GM19455 (cell line): ENCODE results near the gene TLE3.

Experiments used
- ATAC-seq: cut with Tn5 transposase; IDR thresholded peaks from one replicate; pipeline ENCODE4 v1.9.1; 2021; ENCODE audit not compliant: unreplicated experiment

The TLE3 gene

DNA sequence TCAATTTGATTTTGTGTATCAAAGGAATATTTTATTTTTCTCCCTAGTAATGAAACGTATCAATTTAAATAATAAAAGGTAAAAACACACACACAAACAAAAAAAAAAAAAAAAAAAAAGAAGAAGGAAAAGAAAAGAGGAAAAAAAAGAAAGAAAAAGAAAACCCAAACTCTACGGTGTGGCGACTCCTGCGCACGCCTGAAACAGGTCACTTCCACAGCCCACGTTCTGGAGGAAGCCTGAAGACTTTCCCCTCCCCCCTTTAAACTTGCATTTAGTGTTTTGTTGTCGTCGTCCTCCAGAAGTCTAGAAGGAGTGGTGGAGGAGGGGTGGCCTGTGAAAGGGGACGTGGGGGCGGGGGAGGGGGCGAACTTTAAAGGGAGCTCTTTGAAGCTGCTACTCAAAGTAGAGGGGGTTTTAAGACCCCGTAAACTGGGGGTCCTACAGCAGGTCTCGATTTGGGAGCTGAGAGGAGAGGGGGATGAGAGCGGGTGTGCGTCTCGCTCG lies 2.3 kb upstream of the TLE3 start:
- no peak for ATAC-seq

DNA sequence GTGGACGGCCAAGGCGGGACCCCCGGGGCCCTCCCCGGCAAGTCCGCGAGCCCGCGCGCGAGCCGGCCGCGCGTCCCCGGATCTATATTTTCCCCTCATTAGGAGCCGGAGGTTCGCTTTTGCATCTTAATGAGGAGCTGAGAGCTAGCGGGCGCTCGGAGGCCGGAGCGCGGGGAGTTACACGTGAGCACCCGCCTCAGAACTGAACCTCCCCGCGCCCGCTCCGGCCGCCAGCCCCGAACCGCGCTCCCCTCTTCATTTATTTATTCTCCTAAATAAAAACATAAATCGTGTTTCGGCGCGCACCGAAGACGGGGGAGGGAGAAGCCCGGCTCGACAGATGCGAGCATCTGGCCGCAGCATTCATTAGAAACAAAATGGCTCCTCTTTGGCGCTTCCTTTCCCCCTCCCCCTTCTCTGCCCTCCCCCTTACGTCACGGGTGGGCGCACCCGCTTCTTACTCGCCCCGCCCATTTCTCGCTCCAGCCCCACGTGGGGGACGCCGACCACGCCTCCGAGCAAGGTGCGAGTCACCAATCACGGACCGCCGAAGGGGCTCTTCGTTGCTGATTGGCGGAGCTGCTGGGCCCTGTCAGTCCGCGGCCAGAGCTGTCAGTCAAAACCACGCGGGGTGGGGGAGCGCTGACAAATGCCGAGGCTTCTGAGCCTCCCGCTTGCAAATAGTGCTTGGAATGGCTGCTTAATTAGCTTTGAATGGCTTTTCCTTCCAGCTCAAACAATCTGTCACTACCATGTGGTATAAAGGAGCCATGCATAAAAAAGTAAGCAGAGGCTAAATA lies 1.6 kb upstream of the TLE3 start:
- peak; percentile 54 for ATAC-seq

DNA sequence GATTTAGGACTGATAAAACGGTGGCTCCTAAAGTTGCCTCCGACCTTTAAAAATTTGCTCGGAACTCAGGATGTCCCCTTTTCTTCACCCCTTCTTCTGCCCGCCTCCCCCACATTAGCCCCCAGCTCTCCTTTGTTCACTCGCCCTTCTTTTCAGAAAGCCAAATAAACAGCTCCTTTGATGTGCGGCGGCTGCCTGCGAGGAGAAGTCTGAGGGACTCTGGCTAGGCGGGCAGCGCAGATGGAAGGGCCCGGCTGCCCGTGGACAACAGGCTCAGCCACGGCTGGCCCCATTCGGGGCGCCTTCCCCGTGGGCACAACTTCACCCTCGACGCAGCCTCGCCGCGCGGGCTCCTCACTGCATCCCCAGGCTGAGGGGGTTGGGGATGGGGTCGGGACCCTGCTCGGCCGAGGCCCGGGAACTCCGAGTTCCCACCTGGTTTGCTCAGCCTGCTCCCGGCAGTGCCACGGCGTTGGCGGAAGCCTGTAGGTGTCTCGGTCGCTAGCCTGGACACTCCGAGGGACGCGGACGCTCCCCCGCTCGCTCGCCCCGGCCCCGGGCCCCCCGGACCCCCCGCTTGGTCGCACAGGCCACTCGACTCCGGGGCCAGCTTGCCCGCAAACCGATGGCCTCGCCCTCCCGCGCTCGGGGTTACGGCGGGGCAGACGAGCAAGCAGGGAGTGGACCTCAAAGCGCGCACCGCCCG lies 897 bp upstream of the TLE3 start:
- ATAC-seq: no peak

- ATAC-seq: no peak
Measured at GRCh38 chr15:70098153-70098460, 390 bp upstream of the TLE3 start.

- ATAC-seq: no peak
Measured at GRCh38 chr15:70097063-70097320, 725 bp downstream of the TLE3 start.

DNA sequence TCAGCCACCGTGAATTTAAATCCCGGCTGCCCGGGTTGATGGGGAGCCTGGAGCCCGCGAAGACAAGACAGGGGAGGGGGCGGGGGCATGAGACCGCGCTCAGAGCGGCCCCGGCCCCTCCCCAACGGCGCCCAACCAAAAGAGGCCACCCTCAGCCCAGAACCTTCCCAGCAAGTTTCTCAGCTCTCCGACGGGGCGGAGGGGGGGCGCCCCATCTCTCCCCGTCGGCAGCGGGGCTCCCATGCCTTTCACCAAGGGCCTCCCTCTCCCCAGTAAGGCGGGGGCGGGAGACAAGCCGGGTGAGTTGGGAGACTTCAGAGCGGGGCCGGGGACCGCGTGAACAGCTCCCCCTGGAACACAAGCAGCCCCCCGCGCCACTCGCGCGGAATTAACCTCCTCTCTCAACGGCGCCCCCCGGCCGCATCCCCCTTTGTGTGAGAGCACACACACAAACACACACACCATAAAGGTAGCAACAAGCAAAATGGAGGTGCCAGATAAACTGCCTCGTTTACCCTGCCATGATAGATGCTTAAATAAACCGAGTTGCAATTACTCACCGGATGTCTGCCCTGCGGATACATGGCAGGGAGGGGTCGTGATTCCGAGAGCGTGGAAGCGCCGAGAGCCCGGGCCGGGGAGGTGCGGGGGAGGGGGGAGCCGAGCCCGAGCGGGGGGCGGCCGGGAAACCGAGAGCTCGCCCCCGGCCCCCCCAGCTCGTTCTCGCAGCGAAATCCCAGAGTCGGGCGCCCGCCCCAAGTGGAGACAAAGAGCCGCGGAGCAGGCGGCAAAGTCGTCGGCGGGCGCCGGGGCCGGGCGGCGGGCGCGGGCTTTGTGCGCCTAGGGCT lies 1.3 kb downstream of the TLE3 start:
- no peak for ATAC-seq

- ATAC-seq: no peak
Measured at GRCh38 chr15:70095408-70096214, 2.1 kb downstream of the TLE3 start.

DNA sequence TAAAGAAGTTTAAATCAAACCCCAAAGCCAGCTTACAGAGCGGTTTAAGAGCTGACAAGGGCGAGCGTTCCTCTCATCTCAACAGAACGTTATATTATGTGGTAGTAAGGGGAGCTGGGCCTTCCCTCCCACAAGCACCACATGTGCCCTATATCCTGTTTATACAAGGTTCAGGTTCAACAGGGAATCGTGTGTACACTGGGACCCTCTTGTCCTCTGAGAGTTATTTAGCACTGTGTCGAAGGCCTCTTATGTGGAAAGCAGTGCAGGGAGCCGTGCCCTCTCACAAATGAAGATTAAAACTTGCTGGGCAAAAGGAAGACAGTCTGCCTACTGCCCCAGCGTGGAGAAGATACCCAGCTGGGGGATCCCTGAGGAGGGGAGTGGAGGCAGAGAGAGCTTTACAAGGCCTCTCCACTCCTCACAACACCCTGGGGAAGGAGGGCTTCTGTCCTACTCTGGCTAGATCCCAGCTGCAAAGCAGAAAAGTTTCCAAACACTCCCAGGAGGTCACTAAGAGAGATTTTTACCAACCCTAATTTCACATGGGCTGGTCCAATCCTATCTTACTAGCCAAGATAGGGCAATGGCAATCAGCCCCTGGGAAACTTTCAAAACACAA lies 2.9 kb downstream of the TLE3 start:
- no peak for ATAC-seq

GRCh38 chr15:70093481-70094319 lies 4.0 kb downstream of the TLE3 start:
- no peak for ATAC-seq

- no peak for ATAC-seq
Measured at GRCh38 chr15:70093070-70093469, 4.6 kb downstream of the TLE3 start.

DNA sequence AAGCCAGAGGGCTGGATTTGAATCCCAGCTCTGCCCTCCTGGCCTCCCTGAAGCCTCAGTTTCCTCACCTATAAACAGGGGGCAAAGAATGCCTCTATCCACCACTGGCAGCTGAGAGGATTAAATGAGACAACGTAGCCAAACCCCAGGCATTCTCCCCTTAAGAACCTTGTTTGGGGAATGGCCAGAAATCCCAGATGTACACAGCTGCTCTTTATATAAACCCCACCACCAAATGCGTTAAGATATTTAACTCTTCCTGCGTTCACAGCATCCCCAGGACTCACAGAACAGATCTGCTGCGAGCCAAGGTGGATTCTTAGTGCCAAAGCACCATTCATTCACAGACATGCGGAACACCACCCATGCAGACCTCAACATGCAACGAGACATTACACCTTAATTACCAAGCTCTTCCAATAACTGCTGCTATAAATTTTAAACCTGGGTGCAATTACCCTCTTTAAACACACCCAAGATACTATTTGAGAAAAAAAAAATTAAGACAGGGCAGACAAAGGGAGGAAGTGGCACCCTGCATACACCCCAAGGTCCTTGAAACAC lies 5.2 kb downstream of the TLE3 start:
- ATAC-seq: no peak

DNA sequence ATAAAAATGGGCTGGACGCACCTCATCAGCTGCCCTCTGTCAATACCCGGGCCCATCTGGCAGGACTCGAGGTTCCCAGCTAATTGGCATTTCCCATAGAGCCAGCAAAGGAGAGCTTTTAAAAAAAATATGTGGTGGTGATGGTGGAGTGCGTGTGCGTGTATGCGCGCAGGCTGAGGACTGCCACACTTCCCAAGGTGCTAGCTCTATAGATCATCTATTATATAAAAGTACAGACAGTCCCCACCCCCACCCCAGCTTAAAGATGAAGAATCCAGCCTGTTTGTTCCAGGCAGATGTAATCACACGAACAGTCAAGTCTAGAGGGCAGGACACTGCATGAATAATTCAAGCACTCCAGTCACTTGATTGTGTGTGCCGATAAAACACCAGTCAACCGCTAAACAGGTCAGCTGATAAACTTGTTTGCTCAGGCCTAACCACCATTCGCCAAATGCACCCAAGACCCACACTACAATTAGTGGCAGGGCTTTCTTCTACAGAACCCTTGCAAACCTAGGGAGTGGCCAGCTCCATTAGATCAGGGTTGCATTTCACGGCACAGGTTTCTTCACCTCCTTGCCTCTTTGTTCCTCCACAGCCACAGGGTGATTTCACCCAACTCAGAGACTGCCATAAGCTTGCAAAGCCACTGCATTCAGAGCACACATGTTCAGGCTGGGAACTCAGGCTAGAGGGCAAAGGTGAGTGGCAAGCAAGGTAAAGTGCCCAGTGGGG lies 5.8 kb downstream of the TLE3 start:
- no peak for ATAC-seq

DNA sequence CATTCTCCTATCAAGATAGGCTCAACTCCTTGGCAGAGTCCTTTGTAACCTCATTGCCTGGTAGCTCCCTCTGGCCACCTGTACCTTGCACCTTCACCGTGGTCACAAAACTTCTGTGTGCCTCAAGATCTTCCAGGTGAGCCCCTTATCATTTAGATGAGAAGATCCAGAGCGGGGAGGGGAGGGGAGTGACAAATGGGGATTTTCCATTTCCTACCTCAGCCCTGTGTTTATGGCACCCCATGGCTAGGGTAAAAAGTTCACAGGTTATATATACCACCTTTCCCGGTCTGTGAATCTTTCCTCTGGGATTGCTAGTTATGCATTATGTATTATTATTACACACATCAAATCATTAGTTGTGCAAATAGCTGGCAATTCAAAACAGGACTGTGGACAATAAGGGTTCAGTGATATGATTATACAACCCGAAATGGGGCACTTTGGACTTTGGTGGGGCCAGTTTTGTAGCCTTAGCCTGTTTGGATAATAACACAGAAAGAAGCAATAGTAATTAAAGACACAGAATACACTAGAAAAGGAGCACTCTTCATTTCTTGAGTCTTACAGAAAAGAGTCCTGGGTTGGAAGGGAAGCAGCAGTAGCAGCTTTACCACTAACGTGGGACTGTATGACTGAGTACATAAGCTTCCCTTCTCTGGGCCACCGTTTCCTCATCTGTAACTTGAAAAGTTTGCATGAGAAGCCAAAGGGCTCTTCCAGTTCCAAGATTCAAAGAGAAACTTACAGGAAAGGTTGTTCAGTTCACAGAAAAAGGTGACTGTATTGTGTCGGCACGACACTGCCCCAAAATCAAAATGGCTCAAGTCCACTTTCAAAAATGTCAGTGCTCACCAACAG lies 7.1 kb downstream of the TLE3 start:
- no peak for ATAC-seq

GRCh38 chr15:70089692-70089971 lies 8.1 kb downstream of the TLE3 start:
- ATAC-seq: no peak

GRCh38 chr15:70088887-70089691 lies 8.6 kb downstream of the TLE3 start:
- ATAC-seq: no peak

DNA sequence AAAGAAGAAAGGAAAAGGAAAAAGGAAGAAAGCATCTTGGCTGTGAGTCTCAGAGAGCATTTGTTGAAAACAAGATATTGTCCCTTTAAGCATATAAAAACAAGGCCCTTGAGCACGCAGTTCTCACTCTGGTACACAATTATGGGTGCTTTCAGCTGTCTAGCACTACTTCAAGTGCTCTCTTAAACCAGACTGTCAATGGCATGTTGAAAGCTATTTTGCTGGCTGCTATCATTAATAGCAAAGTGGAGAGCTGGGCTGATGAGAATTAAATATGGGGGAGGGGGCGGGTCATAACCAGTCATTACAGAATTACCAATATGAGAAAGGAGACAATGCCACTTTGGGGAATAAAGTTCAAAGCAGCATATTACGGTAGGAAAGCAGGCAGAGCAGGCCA lies 9.3 kb downstream of the TLE3 start:
- no peak for ATAC-seq

GRCh38 chr15:70087708-70088352 lies 9.9 kb downstream of the TLE3 start:
- no peak for ATAC-seq
